Esophagus muscularis mucosa (tissue), 4 donors: ENCODE measurements around the gene UPF3B.

Experiments
- EP300 ChIP-seq: sonication (generic); formaldehyde crosslinking; IDR thresholded peaks from one replicate; pipeline ENCODE4 v1.6.1; 2017; ENCODE audit warnings: antibody characterized with exemption
- POLR2A ChIP-seq: fragments of 450-650 bp; IDR thresholded peaks from one replicate; pipeline ENCODE4 v1.6.1; 2017; ENCODE audit warnings: antibody characterized with exemption, moderate library complexity, mild to moderate bottlenecking, low read depth
- POLR2AphosphoS5 ChIP-seq, 2 donors: sonication (generic); formaldehyde crosslinking; IDR thresholded peaks; one replicate each; pipeline ENCODE4 v1.6.1; 2017; ENCODE audit warnings: antibody characterized with exemption in 2 of 2
- TF ChIP-seq, protein P1 (sequence below), 3 experiments: fragments of 200-600 bp in 2 of 3; fragments of 450-650 bp in 1 of 3; sonication (generic) in 2 of 3; IDR thresholded peaks; one replicate each; pipeline ENCODE4 v1.5.1; 2017 to 2019; ENCODE audit warnings: antibody characterized with exemption in 3 of 3, mild to moderate bottlenecking in 2 of 3, moderate library complexity in 1 of 3

DNA sequence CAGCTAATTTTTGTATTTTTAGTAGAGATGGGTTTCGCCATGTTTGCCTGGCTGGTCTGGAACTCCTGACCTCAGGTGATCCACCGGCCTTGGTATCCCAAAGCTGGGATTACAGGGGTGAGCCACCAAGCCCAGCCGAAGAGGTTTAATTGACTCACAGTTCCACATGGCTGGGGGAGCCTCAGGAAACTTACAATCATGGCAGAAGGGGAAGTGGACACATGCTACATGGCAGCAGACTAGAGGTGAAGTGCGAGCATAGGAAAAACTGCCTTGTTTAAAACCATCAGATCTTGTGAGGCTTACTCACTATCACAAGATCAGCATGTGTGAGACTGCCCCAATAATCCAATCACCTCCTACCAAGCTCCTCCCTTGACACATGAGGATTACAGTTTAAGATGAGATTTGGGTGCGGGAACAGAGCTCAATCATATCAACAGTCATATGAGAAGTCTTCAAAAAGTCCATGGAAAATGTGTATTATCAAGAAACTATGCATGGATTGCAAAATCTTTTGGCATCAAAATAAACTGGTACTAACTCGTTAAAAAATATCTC lies 35.6 kb downstream of the UPF3B start:
- TF ChIP-seq POLR2AphosphoS5 (IDR thresholded peaks at IDR 0.05): no peak
- TF ChIP-seq, protein P1, sequence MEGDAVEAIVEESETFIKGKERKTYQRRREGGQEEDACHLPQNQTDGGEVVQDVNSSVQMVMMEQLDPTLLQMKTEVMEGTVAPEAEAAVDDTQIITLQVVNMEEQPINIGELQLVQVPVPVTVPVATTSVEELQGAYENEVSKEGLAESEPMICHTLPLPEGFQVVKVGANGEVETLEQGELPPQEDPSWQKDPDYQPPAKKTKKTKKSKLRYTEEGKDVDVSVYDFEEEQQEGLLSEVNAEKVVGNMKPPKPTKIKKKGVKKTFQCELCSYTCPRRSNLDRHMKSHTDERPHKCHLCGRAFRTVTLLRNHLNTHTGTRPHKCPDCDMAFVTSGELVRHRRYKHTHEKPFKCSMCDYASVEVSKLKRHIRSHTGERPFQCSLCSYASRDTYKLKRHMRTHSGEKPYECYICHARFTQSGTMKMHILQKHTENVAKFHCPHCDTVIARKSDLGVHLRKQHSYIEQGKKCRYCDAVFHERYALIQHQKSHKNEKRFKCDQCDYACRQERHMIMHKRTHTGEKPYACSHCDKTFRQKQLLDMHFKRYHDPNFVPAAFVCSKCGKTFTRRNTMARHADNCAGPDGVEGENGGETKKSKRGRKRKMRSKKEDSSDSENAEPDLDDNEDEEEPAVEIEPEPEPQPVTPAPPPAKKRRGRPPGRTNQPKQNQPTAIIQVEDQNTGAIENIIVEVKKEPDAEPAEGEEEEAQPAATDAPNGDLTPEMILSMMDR (IDR thresholded peaks at IDR 0.05): no peak
- TF ChIP-seq EP300: no peak
- TF ChIP-seq POLR2A: no peak
